Suprapubic skin (tissue), 3 donors: ENCODE measurements around the gene RRP8.

ENCODE experiments used
- CTCF ChIP-seq, 2 donors: fragments of 200-600 bp in 1 of 2; fragments of 450-650 bp in 1 of 2; sonication (generic) in 1 of 2; IDR thresholded peaks; one replicate each; pipeline ENCODE4 v1.5.1; 2016 to 2019; ENCODE audit warnings: antibody characterized with exemption in 2 of 2, mild to moderate bottlenecking in 1 of 2, moderate library complexity in 1 of 2
- POLR2AphosphoS5 ChIP-seq, 3 donors: sonication (generic); formaldehyde crosslinking; IDR thresholded peaks; one replicate each; pipeline ENCODE4 v1.6.1; 2017; ENCODE audit warnings: antibody characterized with exemption in 3 of 3

DNA sequence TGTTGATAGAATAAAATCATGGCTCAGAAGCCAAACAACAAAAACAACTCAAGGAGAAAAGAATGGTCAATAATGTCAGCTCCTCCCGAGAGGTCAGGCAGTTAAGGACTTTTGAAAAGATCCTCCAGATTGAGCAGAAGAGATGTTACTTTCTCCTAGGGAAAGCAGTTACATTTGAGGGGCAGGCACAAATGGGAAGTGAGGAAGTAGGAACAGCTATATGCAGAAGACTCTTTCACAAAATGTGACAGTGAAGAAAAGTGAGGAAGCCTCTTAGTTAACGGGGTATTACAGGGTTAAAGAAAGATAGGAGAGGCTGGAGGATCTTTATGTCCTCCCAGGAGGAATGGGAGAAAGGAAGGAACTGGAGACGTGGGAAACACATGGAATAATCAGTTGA, 48.8 kb upstream of the RRP8 start:
- TF ChIP-seq CTCF (IDR thresholded peaks at IDR 0.05): no peak
- no peak for TF ChIP-seq POLR2AphosphoS5 (IDR thresholded peaks at IDR 0.05)
